T-helper 1 cell (primary cell): ENCODE data around the gene MEGF9.

Experiments
- DNase-seq, 5 donors: peaks; one replicate each; pipeline ENCODE4 v3.0.0-alpha.2; 2012 to 2020

MEGF9 gene

GRCh38 chr9:120702075-120702474 is 12.2 kb downstream of the MEGF9 start:
- no peak for DNase-seq

GRCh38 chr9:120701248-120701647 is 13.0 kb downstream of the MEGF9 start:
- DNase-seq, result no peak

- DNase-seq, result no peak
Measured at GRCh38 chr9:120698766-120699165, 15.5 kb downstream of the MEGF9 start.

- DNase-seq, result no peak
Measured at GRCh38 chr9:120697448-120697847, 16.8 kb downstream of the MEGF9 start.

- DNase-seq, result no peak
Measured at GRCh38 chr9:120696551-120697230, 17.6 kb downstream of the MEGF9 start.

- no peak for DNase-seq
Measured at GRCh38 chr9:120694559-120694958, 19.7 kb downstream of the MEGF9 start.

- no peak for DNase-seq
Measured at GRCh38 chr9:120693700-120694008, 20.6 kb downstream of the MEGF9 start.

- DNase-seq, result peak in 1 of 5 donors; percentile 42
Measured at GRCh38 chr9:120692901-120693699, 21.2 kb downstream of the MEGF9 start.

- no peak for DNase-seq
Measured at GRCh38 chr9:120690372-120690771, 23.9 kb downstream of the MEGF9 start.

GRCh38 chr9:120689860-120690259 is 24.4 kb downstream of the MEGF9 start:
- no peak for DNase-seq

GRCh38 chr9:120688758-120689157 is 25.5 kb downstream of the MEGF9 start:
- DNase-seq, result no peak

GRCh38 chr9:120683150-120683549 is 31.1 kb downstream of the MEGF9 start:
- DNase-seq, result no peak

- no peak for DNase-seq
Measured at GRCh38 chr9:120681121-120681520, 33.1 kb downstream of the MEGF9 start.

- DNase-seq, result no peak
Measured at GRCh38 chr9:120680579-120680978, 33.7 kb downstream of the MEGF9 start.

- no peak for DNase-seq
Measured at GRCh38 chr9:120680161-120680560, 34.1 kb downstream of the MEGF9 start.

GRCh38 chr9:120677965-120678364 is 36.3 kb downstream of the MEGF9 start:
- no peak for DNase-seq

GRCh38 chr9:120676767-120677402 is 37.4 kb downstream of the MEGF9 start:
- no peak for DNase-seq

GRCh38 chr9:120668399-120668798 is 45.9 kb downstream of the MEGF9 start:
- DNase-seq, result no peak

- DNase-seq, result no peak
Measured at GRCh38 chr9:120663950-120664349, 50.3 kb downstream of the MEGF9 start.

- DNase-seq, result no peak
Measured at GRCh38 chr9:120663380-120663779, 50.9 kb downstream of the MEGF9 start.

- no peak for DNase-seq
Measured at GRCh38 chr9:120662513-120662912, 51.8 kb downstream of the MEGF9 start.

- DNase-seq, result no peak
Measured at GRCh38 chr9:120659676-120660075, 54.6 kb downstream of the MEGF9 start.

- no peak for DNase-seq
Measured at GRCh38 chr9:120659209-120659608, 55.1 kb downstream of the MEGF9 start.

GRCh38 chr9:120655005-120655622 is 59.2 kb downstream of the MEGF9 start:
- no peak for DNase-seq
